Measurements from ENCODE around the gene LRRC27. TPM values are rescaled to one million over a fixed set of nuclear protein-coding genes. Genes with fewer than 3 reads are reported as not detected.
"Not testable (repeated sequence)": the region's sequence is repeated elsewhere in the genome, so short reads cannot be mapped to it uniquely, and the experiment has no call there.

The LRRC27 gene
- total and polyA plus RNA-seq, 4 experiments from 2014 or later: 0.90 to 3.8 (median 3.0) TPM

DNA sequence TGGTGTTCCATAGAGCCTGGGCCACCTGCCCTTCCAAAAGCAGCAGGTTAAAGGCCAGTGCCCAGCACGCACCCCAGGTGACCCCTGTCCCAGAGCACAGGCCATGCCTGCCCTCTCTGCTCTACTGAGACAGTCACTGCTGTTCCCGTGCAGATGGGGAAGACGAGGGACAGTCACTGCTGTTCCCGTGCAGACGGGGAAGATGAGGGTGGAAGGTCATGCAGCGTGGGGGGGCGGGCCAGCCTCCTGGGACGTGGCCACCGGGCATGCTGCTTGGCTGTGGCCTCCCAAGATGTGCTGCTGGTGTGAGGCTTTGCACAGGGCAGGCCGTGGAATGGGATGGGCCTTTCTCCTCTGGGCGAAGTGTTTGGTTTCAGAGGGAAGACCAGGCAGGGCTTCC, 18.4 kb downstream of the LRRC27 start:
- peaks cover 0 to 1% of the 10 kb centered on the region in 2 donors for H3K36me3 Mint-ChIP-seq
- no peaks in the 10 kb centered on the region for H3K27me3 ChIP-seq (ENCODE audit: insufficient read depth, low read length)
- H3K27ac Mint-ChIP-seq: no peak overlapping the region
- no peaks in the 10 kb centered on the region for H3K36me3 ChIP-seq (ENCODE audit: insufficient read depth, low read length)
- H3K9me3 ChIP-seq (ENCODE audit: control insufficient read depth in 1 of 2, low read length in 2 of 2): no peaks in the 10 kb centered on the region
- H3K27me3 Mint-ChIP-seq: no peaks in the 10 kb centered on the region
- H3K4me1 Mint-ChIP-seq: peaks cover 0 to 8% (median 3%) of the 10 kb centered on the region in 4 donors
- ChIA-PET POLR2A (ENCODE audit: partially characterized antibody) (no interaction called here), CTCF (ENCODE audit: partially characterized antibody) (interaction anchor here (0.9 to 1.3 kb wide), 2 partner anchors 10 to 12 kb away, joined by 3 to 5 read pairs; no protein-coding TSS in a partner anchor)
- DNase-seq: no peak
- intact Hi-C loops (cut with micrococcal nuclease): loop anchor here (5.0 kb wide), 1 partner anchor 43 kb away; the partner anchor contains the start of gene STK32C
- no peak overlapping the region for H3K4me3 Mint-ChIP-seq
- no peak overlapping the region for H3K4me3 ChIP-seq (ENCODE audit: low read length in 2 of 2)
- no peaks in the 10 kb centered on the region for H3K9me3 Mint-ChIP-seq
- H3K27ac ChIP-seq (ENCODE audit: low read depth, low read length): no peak overlapping the region
- H3K4me1 ChIP-seq (ENCODE audit: insufficient read depth, low read length): no peaks in the 10 kb centered on the region

DNA sequence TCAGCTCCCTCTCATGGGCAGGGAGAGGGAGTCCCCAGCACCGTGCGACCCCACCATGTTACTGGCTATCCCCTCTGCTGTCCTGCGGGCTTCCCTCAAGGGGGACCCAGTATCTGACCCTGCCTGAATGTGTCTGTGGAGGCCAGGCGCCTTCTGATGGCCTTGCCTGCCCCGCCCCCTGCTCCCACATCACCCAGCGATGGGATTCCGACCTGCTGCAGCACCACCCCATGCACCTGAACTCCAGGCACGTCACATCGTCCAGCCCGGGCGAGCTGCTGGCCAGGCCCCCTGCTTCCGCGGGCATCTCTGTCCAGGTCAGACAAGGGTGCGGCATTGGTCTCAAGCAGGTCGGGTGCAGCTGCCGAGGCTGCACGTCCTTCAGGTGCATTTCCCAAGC, 19.0 kb downstream of the LRRC27 start:
- no peaks in the 10 kb centered on the region for H3K36me3 ChIP-seq (ENCODE audit: insufficient read depth, low read length)
- POLR2A ChIA-PET (ENCODE audit: partially characterized antibody): no interaction called here
- H3K9me3 ChIP-seq (ENCODE audit: control insufficient read depth in 1 of 2, low read length in 2 of 2): no peaks in the 10 kb centered on the region
- intact Hi-C loops (cut with micrococcal nuclease): loop anchor here (5.0 kb wide), 1 partner anchor 44 kb away; the partner anchor contains the start of gene STK32C
- Mint-ChIP-seq H3K27me3 (no peaks in the 10 kb centered on the region), H3K9me3 (no peaks in the 10 kb centered on the region), H3K4me1 (peaks cover 0 to 8% (median 3%) of the 10 kb centered on the region in 4 donors), H3K36me3 (peaks cover 0 to 1% of the 10 kb centered on the region in 2 donors), H3K4me3 (no peak overlapping the region), H3K27ac (no peak overlapping the region)
- no peak for DNase-seq
- H3K27me3 ChIP-seq (ENCODE audit: insufficient read depth, low read length): no peaks in the 10 kb centered on the region
- CTCF ChIA-PET (ENCODE audit: partially characterized antibody): interaction anchor here (0.7 to 1.4 kb wide), 6 partner anchors 9 to 206 kb away, joined by 3 to 6 read pairs (median 3); no protein-coding TSS in a partner anchor
- H3K27ac ChIP-seq (ENCODE audit: low read depth, low read length): no peak overlapping the region
- H3K4me3 ChIP-seq (ENCODE audit: low read length in 2 of 2): no peak overlapping the region
- H3K4me1 ChIP-seq (ENCODE audit: insufficient read depth, low read length): no peaks in the 10 kb centered on the region

DNA sequence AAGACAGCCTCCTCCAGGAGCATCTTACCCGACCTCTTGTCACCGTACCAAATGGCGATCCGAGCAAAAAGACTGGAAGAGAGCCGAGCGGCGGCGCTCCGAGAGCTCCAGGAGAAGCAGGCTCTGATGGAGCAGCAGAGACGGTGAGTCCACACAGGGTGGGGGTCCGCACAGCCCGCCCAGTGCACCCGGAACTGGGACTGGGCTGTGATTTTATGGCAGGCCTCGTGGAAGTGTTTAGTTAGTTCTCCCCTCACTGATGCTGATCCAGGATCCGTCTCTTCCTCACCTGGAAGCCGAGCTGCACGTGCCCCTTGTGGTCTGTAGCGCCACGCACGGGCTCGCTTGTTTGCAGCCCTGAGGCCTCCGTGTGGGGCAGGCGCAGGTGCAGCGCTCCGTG, 19.6 kb downstream of the LRRC27 start:
- intact Hi-C loops (cut with micrococcal nuclease): loop anchor here (5.0 kb wide), 1 partner anchor 44 kb away; the partner anchor contains the start of gene STK32C
- Mint-ChIP-seq H3K36me3 (peaks cover 0 to 1% of the 10 kb centered on the region in 2 donors), H3K4me1 (peaks cover 0 to 8% (median 3%) of the 10 kb centered on the region in 4 donors), H3K9me3 (no peaks in the 10 kb centered on the region), H3K27me3 (no peaks in the 10 kb centered on the region), H3K27ac (no peak overlapping the region), H3K4me3 (no peak overlapping the region)
- no peak overlapping the region for H3K4me3 ChIP-seq (ENCODE audit: low read length in 2 of 2)
- H3K27ac ChIP-seq (ENCODE audit: low read depth, low read length): no peak overlapping the region
- no peaks in the 10 kb centered on the region for H3K27me3 ChIP-seq (ENCODE audit: insufficient read depth, low read length)
- no peak for DNase-seq
- no peaks in the 10 kb centered on the region for H3K9me3 ChIP-seq (ENCODE audit: control insufficient read depth in 1 of 2, low read length in 2 of 2)
- no peaks in the 10 kb centered on the region for H3K4me1 ChIP-seq (ENCODE audit: insufficient read depth, low read length)
- no peaks in the 10 kb centered on the region for H3K36me3 ChIP-seq (ENCODE audit: insufficient read depth, low read length)
- POLR2A ChIA-PET (ENCODE audit: partially characterized antibody): no interaction called here
- CTCF ChIA-PET (ENCODE audit: partially characterized antibody): interaction anchor here (0.7 to 1.4 kb wide), 7 partner anchors 9 to 206 kb away, joined by 3 to 6 read pairs (median 3); no protein-coding TSS in a partner anchor

DNA sequence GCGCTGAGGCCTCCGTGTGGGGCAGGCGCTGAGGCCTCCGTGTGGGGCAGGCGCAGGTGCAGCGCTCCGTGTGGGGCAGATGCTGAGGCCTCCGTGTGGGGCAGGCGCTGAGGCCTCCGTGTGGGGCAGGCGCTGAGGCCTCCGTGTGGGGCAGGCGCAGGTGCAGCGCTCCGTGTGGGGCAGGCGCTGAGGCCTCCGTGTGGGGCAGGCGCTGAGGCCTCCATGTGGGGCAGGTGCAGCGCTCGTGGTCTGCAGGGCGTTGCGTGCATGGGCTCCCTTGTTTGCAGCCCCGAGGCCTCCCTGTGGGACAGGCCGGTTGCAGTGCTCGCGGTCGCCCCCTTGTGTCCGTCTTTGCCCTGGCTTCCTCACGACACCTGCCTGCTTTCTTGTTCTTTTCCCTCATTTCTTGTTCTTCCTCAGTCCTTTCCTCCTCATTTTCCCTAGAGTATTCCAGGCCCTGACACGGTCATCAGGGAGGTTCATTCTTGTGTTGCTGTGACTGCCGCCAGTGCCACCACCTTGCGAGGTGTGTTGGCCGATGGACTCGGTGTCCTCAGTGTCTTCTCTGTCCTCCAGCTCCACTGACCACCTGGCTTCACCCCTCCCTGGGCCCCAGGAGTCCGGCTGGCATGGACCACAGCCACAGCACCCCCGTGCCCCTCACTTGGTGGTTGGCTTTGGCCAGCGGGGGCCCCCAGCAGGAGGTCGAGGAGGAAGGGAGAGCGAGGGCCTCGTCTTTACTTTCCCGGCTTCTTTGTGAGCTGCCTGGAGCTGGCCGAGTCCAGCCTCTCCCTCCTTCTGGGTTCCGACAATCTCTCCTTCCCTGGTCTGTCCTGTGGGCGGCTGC, 20.7 kb downstream of the LRRC27 start:
- H3K36me3 Mint-ChIP-seq; H3K36me3 ChIP-seq (ENCODE audit: insufficient read depth, low read length); H3K9me3 Mint-ChIP-seq; H3K27me3 ChIP-seq (ENCODE audit: insufficient read depth, low read length); H3K4me3 ChIP-seq (ENCODE audit: low read length in 2 of 2); H3K27me3 Mint-ChIP-seq; H3K4me1 ChIP-seq (ENCODE audit: insufficient read depth, low read length); H3K27ac ChIP-seq (ENCODE audit: low read depth, low read length); H3K9me3 ChIP-seq (ENCODE audit: control insufficient read depth in 1 of 2, low read length in 2 of 2); H3K4me1 Mint-ChIP-seq; POLR2A ChIA-PET (ENCODE audit: partially characterized antibody): not testable (repeated sequence)
- Mint-ChIP-seq H3K27ac (peak overlapping the region in 1 of 7 donors; percentile 47), H3K4me3 (peak overlapping the region in 1 of 8 donors; percentile 63)
- peak; percentile 59 to 72 (median 63) for DNase-seq
- CTCF ChIA-PET (ENCODE audit: partially characterized antibody): interaction anchor here (0.9 to 1.1 kb wide), 4 partner anchors 9 to 14 kb away, joined by 3 to 5 read pairs (median 4); no protein-coding TSS in a partner anchor
- intact Hi-C loops (cut with micrococcal nuclease): loop anchor here (5.0 kb wide), 1 partner anchor 45 kb away; the partner anchor contains the start of gene STK32C

DNA sequence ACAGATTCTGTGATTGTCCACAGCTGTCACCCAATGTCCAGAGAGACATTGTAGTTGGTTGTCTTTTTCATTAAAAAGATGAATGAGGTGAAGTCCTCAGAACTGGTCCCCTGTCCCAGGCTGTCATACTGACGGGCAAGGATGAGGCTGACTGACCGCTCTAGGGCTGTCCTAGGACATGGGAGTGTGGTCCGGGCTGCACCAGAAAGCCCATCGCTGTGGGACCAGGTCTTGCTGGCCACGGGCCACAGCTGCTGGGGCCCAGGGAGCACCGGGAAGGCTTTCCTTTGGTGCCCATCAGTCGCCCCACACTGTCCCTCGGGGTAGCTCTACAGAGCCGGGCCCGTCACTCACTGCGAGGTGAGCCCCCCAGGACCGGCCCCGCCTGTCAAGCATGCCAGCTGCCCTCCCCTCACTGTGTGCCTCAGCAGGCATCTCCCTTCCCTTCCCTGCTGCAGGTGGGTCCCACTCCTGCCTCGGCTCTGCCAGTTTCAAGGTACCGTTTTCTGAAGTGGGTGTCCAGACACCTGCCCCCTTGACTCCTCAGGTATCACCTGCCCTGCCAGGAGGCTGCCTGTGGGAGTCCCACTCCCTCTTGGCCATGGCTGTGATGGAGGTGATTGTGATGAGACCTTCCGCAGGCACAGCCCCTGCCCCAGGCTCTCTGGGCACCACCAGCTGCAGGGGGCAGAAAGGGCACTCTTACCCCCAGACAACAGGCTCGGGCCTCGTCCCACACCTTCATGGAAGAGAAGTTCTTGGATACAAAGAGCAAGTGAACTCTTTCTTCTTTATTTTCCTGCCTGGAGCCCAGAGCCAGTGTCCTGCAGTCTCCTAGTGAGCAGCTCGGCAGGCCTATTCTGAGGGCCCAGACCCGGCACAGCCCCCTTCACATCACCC, 21.7 kb downstream of the LRRC27 start:
- Histone ChIP-seq H3K4me3 (ENCODE audit: low read length in 2 of 2) (no peak overlapping the region), H3K36me3 (ENCODE audit: insufficient read depth, low read length) (no peaks in the 10 kb centered on the region), H3K9me3 (ENCODE audit: control insufficient read depth in 1 of 2, low read length in 2 of 2) (no peaks in the 10 kb centered on the region), H3K27ac (ENCODE audit: low read depth, low read length) (no peak overlapping the region), H3K4me1 (ENCODE audit: insufficient read depth, low read length) (no peaks in the 10 kb centered on the region), H3K27me3 (ENCODE audit: insufficient read depth, low read length) (no peaks in the 10 kb centered on the region)
- Mint-ChIP-seq H3K27me3 (no peaks in the 10 kb centered on the region), H3K4me1 (peaks cover 0 to 8% (median 3%) of the 10 kb centered on the region in 4 donors), H3K4me3 (no peak overlapping the region), H3K36me3 (peaks cover 0 to 1% of the 10 kb centered on the region in 2 donors), H3K9me3 (no peaks in the 10 kb centered on the region), H3K27ac (no peak overlapping the region)
- DNase-seq: no peak
- intact Hi-C loops (cut with micrococcal nuclease): loop anchor here (5.0 kb wide), 1 partner anchor 46 kb away; the partner anchor contains the start of gene STK32C
- ChIA-PET POLR2A (ENCODE audit: partially characterized antibody) (no interaction called here), CTCF (ENCODE audit: partially characterized antibody) (interaction anchor here (0.9 to 1.1 kb wide), 4 partner anchors 8 to 13 kb away, joined by 3 to 5 read pairs (median 4); no protein-coding TSS in a partner anchor)

DNA sequence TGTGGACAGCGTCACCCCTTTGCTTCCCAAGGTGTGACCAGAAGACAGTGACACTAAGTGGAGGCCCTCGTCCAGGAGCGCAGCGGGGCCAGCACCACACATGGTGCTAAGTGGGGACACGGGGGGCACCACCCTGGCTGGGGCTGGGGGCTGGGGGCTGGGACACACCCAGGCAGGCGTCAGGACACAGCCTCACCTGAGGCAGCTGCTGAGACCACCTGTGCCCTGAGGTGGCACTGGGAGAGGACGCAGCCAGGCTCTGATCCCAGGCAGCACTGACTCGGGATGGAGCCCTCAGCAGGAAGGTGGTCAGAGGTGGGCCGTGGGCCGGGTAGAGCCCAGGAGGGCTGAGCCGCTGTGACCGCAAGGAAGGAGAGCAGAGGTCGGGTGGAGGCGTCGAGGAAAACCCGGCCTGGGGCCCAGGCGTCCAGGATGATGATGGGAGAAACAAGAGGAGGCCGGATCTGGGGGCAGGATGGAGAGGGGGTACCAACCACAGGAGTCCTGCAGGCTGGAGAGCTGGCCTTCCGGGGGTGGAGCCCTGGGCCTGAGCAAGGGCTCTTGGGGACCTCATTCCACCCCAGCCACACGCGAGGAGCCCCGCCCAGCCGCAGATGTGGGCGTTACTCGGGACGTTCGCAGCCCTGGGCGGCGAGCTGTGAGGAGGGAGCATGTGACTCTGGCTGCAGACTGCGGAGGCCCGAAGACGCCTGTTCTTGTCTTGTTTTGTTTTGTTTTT, 22.5 kb downstream of the LRRC27 start:
- H3K27me3 Mint-ChIP-seq: no peaks in the 10 kb centered on the region
- POLR2A ChIA-PET (ENCODE audit: partially characterized antibody): no interaction called here
- H3K27me3 ChIP-seq (ENCODE audit: insufficient read depth, low read length): no peaks in the 10 kb centered on the region
- H3K36me3 ChIP-seq (ENCODE audit: insufficient read depth, low read length): no peaks in the 10 kb centered on the region
- peaks cover 0 to 8% (median 3%) of the 10 kb centered on the region in 4 donors for H3K4me1 Mint-ChIP-seq
- H3K27ac ChIP-seq (ENCODE audit: low read depth, low read length): no peak overlapping the region
- CTCF ChIA-PET (ENCODE audit: partially characterized antibody): interaction anchor here (1.3 kb wide), 1 partner anchor 92 kb away, joined by 3 read pairs; no protein-coding TSS in a partner anchor
- no peak for DNase-seq
- H3K4me3 ChIP-seq (ENCODE audit: low read length in 2 of 2): no peak overlapping the region
- no peaks in the 10 kb centered on the region for H3K9me3 Mint-ChIP-seq
- H3K4me1 ChIP-seq (ENCODE audit: insufficient read depth, low read length): no peaks in the 10 kb centered on the region
- H3K36me3 Mint-ChIP-seq: peaks cover 0 to 1% of the 10 kb centered on the region in 2 donors
- no peak overlapping the region for H3K27ac Mint-ChIP-seq
- intact Hi-C loops (cut with micrococcal nuclease): loop anchor here (5.0 kb wide), 1 partner anchor 47 kb away; the partner anchor contains the start of gene STK32C
- H3K9me3 ChIP-seq (ENCODE audit: control insufficient read depth in 1 of 2, low read length in 2 of 2): no peaks in the 10 kb centered on the region
- no peak overlapping the region for H3K4me3 Mint-ChIP-seq

Data from CD4-positive, alpha-beta memory T cell (primary cell).